ENCODE data around the gene BCO2.
"Not testable (repeated sequence)": the region's sequence is repeated elsewhere in the genome, so short reads cannot be mapped to it uniquely, and the experiment has no call there.

The BCO2 gene, protein sequence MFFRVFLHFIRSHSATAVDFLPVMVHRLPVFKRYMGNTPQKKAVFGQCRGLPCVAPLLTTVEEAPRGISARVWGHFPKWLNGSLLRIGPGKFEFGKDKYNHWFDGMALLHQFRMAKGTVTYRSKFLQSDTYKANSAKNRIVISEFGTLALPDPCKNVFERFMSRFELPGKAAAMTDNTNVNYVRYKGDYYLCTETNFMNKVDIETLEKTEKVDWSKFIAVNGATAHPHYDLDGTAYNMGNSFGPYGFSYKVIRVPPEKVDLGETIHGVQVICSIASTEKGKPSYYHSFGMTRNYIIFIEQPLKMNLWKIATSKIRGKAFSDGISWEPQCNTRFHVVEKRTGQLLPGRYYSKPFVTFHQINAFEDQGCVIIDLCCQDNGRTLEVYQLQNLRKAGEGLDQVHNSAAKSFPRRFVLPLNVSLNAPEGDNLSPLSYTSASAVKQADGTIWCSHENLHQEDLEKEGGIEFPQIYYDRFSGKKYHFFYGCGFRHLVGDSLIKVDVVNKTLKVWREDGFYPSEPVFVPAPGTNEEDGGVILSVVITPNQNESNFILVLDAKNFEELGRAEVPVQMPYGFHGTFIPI

DNA sequence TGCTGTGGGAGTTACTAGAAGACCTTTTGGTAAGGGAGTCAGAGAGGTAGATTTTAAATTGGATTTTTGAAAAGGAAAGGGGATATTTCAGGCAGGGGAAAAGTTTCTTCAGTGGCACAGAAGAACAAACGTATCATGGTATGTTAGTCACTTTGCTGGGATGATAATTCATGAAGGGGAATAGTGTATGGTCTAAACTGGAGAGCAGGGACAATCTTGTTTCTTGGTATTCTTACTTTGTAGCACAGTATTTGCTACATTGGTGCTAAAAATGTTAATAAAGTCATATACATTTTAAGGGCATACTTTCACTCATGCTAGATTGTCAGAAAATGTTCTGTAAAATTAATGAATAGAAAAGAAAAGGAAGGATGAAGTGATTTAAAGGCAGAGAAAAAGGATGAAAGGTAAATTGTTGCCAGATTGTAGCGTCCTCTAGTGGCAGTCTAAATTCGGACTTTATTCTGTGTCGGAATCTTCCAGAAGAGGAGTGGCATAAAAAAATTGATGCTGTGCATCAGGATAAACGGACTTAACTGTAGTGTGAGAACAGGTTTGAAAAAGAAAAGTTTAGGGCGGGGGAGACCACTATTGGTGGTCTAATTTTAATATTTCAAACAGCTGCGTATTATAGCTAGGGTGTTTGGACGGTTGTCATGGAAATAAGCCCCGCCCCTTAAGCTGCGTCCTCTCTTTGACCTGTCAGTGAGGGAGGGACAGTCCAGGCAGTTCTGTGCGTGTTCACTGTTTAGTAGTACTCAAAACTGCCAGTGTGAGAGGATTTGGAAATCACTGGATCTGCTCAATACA is at the start of gene BCO2:
TSS of gene BCO2 (plus strand) at position 724 of the 810 bp plus-strand sequence. CDS start 90 bp downstream, outside the sequence.
- peak; percentile 53 for DNase-seq

DNA sequence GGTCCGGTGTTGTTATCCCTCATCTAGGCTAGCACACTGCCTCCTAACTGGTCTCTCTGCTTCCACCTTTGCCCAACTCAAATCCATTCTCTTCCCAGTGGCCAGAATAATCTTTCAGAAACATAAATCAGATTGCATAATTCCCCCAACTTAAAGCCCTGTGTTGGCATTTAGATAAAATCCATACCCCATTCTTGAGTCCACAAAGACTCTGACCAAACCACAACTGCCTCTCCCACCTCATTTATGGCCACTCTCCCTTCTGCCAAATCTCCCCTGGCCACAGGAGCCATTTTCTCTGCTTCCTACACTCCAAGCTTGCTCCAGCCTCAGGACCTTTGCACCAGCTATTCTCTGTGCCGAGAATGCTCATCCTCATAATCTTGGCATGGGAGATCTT is 48.3 kb upstream of the BCO2 start:
- no peak for DNase-seq

DNA sequence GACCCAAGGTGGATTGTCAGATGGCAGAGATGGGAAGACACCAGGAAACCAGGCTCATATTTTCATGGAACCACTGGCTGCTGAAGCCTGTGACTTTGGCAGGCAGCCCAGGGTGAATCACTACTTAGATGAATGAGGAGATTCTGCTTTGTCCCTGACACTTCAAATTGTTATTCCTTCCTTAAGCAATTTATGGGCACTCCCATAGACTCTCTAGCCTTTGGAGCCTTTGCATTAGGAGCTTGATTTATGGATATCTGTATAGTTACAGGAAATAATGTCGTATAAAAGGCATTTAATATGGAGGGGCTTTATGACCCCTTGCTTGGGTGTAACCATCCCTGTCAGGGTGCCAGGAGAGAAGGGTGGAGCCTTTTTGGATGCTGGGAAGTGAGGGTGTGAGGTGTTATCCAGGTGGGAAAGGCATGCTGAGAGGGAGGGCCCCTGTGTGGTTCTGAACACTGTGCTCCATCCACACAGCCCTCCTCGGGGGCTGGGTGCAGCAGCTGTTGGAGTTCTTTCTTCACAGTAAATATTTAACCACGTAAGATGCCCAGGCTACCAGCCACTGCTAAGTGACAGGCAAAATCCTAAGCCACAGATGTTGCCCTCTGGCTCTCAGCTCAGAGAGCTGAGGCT is 46.7 kb upstream of the BCO2 start:
- DNase-seq: peak; percentile 94

DNA sequence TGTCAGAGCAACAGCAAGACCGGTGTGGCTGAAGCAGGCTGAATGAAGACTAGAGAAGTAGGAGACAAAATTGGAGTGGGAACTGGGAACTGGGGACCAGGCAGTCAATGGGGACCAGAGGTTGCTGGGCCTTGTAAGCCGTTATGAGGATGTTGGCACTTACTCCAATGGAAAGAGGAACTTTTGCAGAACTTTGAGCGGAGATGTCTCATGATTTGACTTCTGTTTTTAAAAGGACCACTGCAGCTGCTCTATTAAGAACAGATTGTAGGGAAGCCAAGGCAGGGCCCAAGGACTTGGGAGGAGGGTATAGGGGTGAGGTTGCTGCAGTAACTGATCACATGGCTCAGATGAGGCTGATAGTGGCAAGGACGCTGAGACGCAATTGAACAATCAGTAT is 45.7 kb upstream of the BCO2 start:
- no peak for DNase-seq

DNA sequence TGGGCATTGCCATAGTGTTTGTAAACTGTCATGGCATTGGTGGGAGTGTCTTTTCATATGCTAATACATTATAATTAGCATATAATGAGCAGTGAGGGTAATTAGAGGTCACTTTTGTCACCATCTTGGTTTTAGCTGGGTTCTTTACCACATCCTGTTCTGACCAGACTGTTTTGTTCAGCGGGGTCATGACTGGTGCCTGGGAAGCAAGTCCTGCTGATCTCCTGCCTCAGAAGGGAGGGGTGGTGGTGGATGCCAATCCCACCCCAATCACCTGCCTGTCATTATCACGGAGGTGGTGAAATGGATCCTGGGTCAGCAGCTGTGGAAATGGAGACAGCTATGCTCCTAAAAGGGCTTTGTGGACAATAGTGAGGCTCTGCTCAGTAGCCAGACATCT is 42.6 kb upstream of the BCO2 start:
- no peak for DNase-seq

DNA sequence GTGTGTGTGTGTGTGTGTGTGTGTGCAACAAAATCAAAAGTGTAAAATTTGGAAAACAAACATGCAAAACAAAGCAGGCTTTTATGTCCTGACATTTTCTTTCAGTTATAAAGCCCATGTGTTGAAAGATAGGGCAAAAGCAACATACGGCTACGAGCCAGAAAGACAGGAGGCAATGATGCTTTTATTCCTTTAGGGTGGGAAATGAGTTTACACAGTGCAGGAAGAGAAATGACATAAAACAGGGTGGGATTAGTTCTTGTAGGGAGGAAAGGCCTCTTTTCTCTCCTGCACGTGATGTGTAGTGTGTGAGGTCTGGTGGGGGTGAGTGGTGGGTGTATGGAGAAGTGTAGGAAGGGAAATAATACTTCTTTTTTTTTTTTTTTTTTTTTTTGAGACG is 40.8 kb upstream of the BCO2 start:
- no peak for DNase-seq

DNA sequence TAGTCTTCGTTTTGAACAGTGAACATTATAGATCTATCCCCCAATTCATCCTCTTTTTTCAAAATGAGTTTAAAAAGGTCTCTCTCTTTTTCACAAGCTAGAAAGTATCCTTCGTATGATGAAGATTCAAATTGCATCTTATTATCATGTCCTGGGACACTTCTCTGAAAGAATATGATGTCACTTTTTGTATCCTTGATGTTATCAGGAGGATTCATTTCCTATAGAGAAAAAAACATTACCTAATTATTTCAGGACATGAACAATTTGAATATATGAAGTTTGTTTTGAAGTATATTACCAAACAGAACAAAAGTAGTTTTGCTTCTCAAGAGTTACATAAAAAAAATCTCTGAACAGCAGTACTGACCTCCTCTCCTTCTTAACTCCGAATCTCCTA is 31.7 kb upstream of the BCO2 start:
- DNase-seq: no peak

DNA sequence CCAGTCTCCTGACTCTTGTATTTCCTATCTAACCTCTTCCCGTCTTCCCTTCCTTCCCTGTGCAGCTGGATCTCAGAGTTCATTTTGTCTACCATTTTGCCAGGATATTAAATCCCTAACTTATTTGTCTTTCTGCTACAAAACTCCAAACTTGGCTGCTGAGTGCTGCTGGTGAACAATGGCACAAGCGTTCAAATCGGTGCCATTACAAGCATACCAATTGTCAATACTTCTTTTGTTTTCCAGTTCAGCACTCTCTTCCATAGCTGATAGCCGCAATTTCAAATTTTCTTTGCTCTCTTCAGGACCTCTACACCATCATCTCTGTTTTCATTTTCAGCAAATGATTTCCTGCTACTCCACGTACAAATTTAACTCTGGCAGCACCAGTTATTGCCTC is 24.8 kb upstream of the BCO2 start:
- no peak for DNase-seq

DNA sequence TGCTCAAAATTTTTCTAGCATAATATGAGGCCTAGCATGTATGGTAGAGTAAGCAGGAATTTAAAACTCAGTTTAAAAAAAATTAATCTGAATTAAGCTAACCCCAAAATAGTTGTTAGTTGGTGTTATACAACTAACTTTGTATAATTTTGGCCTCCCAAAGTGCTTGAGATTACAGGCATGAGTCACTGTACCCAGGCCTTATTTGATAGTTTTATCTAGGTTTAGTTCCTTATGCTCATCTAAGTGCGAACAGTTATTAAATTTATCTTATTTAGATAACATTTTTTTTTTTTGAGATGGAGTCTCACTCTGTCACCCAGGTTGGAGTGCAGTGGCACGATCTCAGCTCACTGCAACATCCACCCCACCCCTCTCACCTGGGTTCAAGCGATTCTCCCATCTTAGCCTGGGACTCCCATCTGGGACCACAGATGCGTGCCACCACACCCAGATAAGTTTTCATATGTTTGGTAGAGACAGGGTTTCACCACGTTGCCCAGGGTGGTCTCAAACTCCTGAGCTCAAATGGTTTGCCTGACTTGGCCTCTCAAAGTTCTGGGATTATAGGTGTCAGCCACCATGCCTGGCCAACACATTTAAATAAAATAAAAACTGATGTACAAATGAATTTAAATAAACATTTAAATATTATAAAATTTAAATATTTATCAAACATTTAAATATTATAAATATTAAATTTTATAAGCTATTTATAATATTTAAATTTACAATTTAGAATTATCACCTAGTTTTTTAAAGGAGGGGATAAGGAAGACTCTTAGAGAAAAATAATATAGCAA is 19.0 kb upstream of the BCO2 start:
- no peak for DNase-seq

DNA sequence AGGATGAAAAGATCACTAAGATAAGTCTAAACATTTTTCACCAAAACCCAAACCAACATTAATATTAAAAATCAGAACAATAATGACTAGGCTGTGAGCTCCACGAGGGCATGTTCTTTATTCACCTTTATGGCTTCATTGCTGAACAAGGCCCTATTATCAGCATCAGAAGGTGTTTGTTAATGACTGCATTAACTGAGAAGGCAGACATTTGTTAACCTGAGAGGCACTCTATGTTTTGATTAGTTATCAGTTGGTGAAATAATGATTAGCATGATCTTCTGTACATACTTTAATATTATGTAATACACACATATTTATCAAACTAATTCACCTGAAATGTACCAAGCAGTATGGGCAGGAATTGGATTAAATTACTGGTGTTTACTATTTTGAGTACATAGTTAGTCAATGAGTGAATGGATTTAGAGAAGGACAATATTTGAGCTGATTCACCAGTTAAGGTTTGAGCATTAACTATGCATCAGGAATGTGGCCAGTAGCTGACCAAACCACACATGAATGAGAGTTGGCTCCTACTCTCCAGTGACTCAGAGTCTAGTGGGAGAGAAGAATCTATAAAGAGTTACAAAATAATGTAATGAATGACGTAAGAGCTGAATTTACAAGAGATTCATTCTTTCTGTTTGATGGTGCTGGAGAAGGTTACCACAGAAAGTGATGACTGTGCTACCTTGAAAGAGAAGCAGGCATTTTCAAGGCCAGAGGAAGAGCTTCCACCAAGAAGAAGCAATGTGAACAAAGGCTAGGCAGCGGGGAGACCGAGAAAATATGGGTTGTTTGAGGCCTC is 18.2 kb upstream of the BCO2 start:
- no peak for DNase-seq

DNA sequence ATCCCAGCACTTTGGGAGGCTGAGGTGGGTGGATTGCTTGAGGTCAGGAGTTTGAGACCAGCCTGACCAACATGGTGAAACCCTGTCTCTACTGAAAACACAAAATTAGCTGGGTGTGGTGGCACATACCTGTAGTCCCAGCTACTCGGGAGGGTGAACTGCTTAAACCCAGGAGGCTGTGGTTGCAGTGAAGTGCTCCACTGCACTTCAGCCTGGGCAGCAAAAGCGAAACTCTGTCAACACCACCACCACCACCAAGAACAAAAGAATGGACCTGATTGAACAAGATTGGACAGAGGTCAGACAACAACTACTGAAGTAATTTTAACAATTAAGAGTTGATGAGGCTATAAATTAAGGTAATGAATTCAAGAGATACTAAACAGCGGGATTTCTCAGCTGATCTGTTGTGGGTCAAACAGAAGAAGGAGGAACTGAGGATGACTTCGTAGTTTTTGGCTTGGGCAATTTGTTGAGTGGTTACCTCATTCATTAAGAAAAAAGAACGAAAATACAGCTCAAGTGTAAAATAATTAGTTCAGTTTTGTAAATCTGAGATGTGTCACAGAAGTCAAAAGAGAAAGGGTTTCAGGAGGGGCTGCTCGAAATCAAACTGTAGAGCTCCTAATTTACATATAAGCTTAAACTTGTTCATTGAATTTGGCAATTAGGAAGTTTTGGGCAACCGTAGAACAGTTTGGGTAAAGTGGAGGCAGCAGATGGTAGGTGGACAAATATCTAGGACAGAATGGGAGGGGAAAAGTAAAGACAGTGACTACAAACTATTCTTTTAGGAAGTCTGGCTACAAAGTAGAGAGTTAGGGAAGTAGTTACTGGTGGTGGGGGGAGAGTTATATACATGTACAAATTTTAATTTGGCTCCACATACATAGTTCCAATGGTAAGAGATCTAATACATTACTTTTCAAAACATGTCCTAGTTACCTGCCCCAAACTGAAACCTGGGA is 15.9 kb upstream of the BCO2 start:
- no peak for DNase-seq

DNA sequence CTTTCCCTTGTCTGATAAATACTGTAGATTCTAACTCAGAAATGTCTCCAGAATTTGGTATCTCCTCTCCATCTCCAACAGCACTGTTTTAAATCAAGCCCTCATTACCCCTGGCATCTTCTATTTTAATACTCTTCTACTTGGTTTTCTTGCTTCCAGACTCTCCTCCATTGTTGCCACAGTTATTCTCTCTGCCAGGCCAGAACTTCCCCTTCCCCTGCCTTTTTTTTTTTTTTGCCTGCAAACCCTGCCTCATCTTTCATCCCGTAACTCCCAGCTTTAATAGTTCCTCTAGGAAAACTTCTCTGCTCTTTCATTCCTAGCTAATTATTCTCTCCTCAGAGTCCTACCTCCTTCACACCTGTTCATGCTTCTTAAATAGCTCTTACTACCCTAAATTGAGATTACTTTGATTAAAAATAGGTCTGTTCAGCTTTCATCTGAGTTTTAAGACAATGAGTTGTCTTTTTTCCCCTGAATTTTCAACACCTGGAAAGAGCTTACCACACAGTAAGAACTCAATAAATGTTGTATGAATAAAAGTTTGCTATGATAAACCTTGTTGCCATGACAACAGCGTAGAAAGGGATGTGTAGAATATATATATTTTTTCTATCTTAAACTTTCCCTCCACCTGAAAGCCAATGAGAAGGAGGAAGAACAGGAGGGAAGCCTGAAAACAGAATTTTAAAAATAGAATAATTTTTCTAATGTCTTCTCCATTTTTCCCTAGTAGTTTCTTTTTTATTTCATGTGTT is 15.0 kb upstream of the BCO2 start:
- DNase-seq: no peak

DNA sequence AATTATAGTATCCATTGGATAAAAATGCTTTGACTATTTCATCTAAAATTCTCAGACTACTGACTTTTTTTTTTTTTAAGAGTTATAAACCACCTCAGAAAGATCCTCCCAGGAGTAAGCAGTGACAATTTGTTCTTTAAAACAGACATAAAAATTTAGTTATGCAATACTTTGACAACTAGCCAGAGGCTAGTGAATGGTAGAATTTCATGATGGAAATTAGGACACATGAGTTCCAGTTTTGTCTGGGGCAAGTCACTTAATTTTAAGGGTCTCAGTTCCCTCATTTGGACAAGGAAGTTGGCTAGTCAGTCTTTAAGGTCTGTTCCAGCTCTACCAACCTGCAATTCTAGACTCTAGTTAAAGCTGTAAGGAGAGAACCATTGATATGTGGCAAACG is 14.3 kb upstream of the BCO2 start:
- no peak for DNase-seq

DNA sequence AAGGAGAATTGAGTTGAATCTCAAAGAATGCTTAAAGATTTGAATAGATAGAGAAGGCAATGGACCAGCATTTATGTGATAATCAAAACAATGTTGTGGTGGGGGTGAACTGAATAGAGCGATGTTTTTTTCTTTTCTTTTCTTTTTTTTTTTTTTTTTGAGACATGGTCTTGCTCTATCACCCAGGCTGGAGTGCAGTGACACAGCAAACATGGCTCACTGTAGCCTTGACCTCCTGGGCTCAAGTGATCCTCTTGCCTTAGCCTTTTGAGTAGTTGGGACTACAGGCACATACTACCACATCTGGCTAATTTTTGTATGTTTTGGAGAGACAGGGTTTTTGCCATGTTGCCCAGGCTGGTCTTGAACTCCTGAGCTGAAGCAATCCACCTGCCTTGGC is 13.1 kb upstream of the BCO2 start:
- DNase-seq: not testable (repeated sequence)

DNA sequence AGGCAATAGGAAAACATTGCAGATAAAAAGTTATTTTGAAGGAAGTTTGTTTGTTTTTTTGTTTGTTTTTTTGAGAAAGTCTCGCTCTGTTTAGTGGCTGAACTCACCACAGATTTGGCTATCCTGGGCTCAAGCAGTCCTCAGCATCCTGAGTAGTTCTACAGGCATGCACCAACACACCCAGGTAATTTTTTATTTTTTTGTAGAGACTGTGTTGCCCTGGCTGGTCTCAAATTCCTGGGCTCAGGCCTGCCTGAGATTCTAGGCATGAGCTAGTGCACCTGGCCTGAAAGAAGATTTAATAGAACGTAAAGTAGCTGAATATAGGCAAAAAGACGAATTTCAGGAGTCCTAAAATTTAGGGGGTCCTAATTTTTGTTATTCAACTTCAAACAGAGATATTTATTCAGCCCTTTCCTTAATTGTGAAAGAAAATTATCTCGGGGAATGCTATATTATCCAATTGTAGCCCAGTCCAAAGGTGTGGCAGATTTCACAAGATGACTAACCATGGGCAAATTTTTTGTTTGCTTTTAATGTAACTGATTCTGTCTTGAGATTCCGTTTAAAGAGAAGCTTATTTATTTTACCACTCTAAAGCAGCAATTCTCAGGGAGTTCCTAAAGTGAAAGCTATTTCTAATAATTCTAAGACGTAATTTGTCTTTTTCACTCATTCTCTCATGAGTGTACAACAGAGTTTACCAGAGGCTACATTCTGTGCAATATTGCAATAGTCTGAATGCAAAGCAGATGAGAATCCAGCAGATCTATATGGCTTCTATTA is 12.4 kb upstream of the BCO2 start:
- DNase-seq: no peak

DNA sequence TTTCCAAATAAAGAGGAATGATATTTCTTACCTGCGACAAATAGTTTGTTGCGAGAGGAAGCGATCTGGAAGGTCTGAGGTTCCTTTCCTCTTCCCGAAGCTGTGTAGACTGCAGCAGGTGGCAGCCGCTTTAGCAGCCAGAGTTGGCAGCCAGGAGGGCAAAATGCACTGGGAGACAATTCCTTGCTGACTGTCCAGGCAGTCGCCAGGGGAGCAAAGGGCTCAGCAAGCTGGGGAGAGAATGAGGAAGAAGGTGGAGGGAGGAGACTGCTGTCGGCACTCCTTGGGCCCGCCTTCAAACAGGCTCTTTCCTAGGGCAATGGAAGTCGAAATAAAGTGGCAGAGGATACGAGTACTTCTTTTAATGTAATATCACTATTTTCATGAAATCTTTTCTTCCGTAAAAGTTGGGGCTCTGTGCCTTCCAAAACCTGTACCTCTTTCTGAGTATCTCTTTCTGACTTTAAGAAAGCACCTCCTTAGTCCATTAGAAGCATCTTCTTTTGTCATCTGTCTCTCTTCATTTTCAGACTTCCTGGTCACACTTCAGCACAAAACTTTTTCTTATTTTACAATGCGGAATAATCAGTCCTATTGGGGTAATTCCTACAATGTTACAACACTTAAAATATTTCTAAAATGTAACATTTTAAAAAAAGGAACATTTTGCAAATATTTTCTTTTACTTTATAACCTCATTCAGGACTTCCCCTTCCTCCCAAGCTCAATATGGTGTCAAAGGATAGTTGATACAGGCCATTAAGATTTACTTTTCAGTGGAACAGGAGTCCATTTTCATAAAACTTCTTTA is 11.2 kb upstream of the BCO2 start, which contains the start of gene IL18:
TSS of gene IL18 (minus strand) at position 220 of the 811 bp plus-strand sequence. CDS start 9,041 bp downstream, outside the sequence.
- no peak for DNase-seq

DNA sequence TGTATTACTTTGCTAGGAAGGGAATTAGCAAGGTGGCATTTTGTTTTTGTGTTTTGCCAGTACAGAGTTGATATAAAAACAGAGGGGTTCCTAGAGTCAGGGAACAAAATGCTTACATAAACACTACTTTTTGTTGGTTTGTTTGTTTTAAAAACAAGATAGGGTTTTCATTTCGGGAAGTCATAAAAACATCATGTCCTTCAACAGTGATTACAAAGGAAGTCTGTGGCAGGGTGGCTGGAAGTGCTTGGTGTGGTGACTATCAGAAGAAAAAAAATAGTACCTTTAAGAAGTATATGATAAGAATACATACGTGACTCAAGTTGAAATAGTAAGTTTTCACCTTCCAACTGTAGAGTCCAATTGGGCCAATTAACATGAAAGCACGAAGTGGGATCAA is 10.3 kb upstream of the BCO2 start:
- DNase-seq: no peak

DNA sequence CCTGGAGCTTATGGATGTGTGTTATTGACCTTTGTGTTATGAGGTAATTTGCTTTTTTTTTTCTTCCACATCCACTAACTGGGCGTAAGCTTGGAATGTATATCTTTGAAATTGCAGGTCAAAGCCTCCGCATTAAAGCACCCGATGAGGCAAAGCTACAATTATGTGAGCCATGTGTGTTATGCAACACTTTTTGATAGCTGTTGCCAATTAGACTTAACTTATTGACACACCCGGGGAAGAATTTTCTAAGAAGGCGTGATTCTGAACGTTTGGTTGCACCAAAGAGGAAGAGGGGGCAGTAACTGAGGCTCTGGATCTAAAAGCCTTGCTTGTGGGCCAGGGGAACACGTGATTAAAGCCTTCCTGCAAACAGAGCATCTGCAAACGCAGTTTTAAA is 8.8 kb upstream of the BCO2 start:
- no peak for DNase-seq
